KMS-11 (cell line): ENCODE results near the gene REXO1.

Experiments used
- H2AFZ ChIP-seq: fragments of 200-600 bp; sonication (generic); 2 replicates; pipeline ENCODE4 v1.6.1; 2016; ENCODE audit warnings: antibody characterized with exemption, mixed run types, low read depth
- H3K27ac ChIP-seq: fragments of 200-600 bp; sonication (generic); 2 replicates; pipeline ENCODE4 v1.6.1; 2016; ENCODE audit warnings: mild to moderate bottlenecking, mixed run types
- H3K27me3 ChIP-seq: fragments of 200-600 bp; sonication (generic); 2 replicates; pipeline ENCODE4 v1.6.1; 2017; ENCODE audit warnings: mild to moderate bottlenecking, low read depth, mixed run types, moderate library complexity; ENCODE audit not compliant: insufficient read depth
- H3K36me3 ChIP-seq: fragments of 200-600 bp; sonication (generic); 2 replicates; pipeline ENCODE4 v1.6.1; 2017; ENCODE audit warnings: mild to moderate bottlenecking, mixed run types; ENCODE audit not compliant: insufficient read depth
- H3K4me1 ChIP-seq: fragments of 200-600 bp; sonication (generic); 2 replicates; pipeline ENCODE4 v1.6.1; 2016; ENCODE audit warnings: mild to moderate bottlenecking, low read depth, mixed run types; ENCODE audit not compliant: poor library complexity, severe bottlenecking
- H3K4me2 ChIP-seq: fragments of 200-600 bp; sonication (generic); 2 replicates; pipeline ENCODE4 v1.7.0; 2016; ENCODE audit warnings: mild to moderate bottlenecking, mixed run types
- H3K4me3 ChIP-seq: fragments of 200-600 bp; sonication (generic); IDR thresholded peaks from 2 replicates; pipeline ENCODE4 v1.6.1; 2017; ENCODE audit warnings: low read depth, low read length, mixed read lengths; ENCODE audit not compliant: insufficient read depth
- H3K79me2 ChIP-seq: fragments of 200-600 bp; sonication (generic); 2 replicates; pipeline ENCODE4 v1.6.1; 2016; ENCODE audit warnings: low read depth, mixed run types; ENCODE audit not compliant: insufficient read depth
- H3K9ac ChIP-seq: fragments of 200-600 bp; sonication (generic); 2 replicates; pipeline ENCODE4 v1.6.1; 2016; ENCODE audit warnings: mild to moderate bottlenecking, mixed run types
- H4K20me1 ChIP-seq: fragments of 200-600 bp; sonication (generic); 2 replicates; pipeline ENCODE4 v1.6.1; 2016; ENCODE audit warnings: mild to moderate bottlenecking, mixed run types; ENCODE audit not compliant: insufficient read depth
- TF ChIP-seq, protein P1 (sequence below): fragments of 200-600 bp; sonication (generic); conservative IDR thresholded peaks from 2 replicates; pipeline ENCODE4 v1.6.1; 2017; ENCODE audit warnings: low read depth, mild to moderate bottlenecking, antibody characterized with exemption, low read length, moderate library complexity, mixed read lengths

Gene REXO1

DNA sequence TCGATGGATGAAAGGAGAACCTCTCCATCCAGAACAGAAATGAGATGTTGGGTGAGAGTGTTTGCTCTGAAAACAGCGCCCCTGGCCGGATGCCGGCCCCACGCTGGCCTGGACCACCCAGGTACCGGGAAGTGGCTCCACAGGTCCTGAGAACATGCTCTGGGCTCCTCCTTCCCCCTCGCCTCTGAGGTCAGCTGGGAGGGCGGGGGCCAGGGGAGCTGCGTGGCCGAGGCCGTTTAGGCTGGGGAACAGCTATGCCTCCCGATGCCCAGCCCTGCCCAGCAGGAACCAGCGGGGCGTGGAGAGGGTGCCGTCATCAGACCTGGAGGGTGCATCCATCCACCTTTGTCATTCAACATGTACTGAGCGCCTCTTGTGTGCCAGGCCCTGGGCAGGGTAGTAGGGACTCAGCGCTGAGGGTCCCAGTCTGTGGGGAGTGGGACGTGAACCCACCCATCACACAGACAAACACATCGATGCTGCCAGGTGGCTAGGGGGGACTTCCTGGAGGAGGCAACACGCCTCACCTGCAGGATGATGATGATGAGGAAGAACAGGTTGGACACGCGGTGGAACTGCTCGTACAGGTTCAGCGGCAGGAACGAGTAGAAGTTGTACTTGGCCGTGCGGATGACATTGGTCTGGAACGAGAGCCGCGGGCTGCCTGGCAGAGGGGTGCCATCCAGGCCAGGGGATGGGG, 40.4 kb downstream of the REXO1 start:
- H3K27me3 ChIP-seq, result peaks cover 41% of the 10 kb centered on the region; the same call in 1 of the 2 replicates
- H3K4me3 ChIP-seq, result no peak overlapping the region
- no peak overlapping the region for H3K4me2 ChIP-seq
- no peak overlapping the region for H3K9ac ChIP-seq
- H3K27ac ChIP-seq, result no peak overlapping the region
- no peaks in the 10 kb centered on the region for H4K20me1 ChIP-seq
- no peaks in the 10 kb centered on the region for H3K36me3 ChIP-seq
- peaks cover 7% of the 10 kb centered on the region for H3K4me1 ChIP-seq
- H3K79me2 ChIP-seq, result no peaks in the 10 kb centered on the region
- H2AFZ ChIP-seq, result no peak overlapping the region
- TF ChIP-seq, protein P1, sequence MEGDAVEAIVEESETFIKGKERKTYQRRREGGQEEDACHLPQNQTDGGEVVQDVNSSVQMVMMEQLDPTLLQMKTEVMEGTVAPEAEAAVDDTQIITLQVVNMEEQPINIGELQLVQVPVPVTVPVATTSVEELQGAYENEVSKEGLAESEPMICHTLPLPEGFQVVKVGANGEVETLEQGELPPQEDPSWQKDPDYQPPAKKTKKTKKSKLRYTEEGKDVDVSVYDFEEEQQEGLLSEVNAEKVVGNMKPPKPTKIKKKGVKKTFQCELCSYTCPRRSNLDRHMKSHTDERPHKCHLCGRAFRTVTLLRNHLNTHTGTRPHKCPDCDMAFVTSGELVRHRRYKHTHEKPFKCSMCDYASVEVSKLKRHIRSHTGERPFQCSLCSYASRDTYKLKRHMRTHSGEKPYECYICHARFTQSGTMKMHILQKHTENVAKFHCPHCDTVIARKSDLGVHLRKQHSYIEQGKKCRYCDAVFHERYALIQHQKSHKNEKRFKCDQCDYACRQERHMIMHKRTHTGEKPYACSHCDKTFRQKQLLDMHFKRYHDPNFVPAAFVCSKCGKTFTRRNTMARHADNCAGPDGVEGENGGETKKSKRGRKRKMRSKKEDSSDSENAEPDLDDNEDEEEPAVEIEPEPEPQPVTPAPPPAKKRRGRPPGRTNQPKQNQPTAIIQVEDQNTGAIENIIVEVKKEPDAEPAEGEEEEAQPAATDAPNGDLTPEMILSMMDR, result no peak

DNA sequence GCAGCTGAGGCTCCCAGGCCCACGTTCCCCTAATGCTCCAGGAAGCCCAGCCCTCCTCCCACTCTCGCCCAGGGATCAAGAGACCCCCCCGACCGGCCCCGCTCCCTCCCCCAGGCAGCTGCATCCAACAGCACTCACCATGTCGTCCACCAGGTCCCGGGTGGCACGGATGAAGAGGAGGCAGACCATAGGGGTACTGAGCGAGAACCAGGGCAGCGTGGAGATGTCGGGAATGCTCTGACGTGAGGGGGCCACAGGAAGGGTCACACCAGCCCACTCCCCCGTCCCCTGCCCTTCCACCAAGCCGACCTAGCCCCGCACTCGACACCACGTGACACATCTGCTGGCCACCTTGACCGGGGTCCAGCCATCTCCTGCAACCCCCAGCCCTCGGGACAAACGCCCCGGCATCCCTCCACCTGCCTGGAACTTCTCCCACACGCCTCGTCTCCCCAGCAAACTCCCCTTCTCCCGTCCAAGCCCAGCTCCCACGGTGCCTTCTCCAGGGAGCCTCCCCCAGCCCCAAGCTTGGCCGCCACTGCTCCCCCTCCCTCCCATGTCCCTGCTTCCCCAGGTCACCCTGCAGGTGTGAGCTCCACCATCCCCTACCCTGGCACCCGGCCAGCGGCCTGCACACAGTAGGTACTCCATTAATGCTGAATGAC, 41.1 kb downstream of the REXO1 start:
- H3K27me3 ChIP-seq, result peaks cover 42% of the 10 kb centered on the region; the same call in 1 of the 2 replicates
- TF ChIP-seq, protein P1, result no peak
- H3K9ac ChIP-seq, result no peak overlapping the region
- H3K27ac ChIP-seq, result no peak overlapping the region
- no peaks in the 10 kb centered on the region for H4K20me1 ChIP-seq
- no peaks in the 10 kb centered on the region for H3K79me2 ChIP-seq
- H3K4me2 ChIP-seq, result no peak overlapping the region
- H3K36me3 ChIP-seq, result no peaks in the 10 kb centered on the region
- H2AFZ ChIP-seq, result no peak overlapping the region
- no peak overlapping the region for H3K4me3 ChIP-seq
- peaks cover 7% of the 10 kb centered on the region for H3K4me1 ChIP-seq

DNA sequence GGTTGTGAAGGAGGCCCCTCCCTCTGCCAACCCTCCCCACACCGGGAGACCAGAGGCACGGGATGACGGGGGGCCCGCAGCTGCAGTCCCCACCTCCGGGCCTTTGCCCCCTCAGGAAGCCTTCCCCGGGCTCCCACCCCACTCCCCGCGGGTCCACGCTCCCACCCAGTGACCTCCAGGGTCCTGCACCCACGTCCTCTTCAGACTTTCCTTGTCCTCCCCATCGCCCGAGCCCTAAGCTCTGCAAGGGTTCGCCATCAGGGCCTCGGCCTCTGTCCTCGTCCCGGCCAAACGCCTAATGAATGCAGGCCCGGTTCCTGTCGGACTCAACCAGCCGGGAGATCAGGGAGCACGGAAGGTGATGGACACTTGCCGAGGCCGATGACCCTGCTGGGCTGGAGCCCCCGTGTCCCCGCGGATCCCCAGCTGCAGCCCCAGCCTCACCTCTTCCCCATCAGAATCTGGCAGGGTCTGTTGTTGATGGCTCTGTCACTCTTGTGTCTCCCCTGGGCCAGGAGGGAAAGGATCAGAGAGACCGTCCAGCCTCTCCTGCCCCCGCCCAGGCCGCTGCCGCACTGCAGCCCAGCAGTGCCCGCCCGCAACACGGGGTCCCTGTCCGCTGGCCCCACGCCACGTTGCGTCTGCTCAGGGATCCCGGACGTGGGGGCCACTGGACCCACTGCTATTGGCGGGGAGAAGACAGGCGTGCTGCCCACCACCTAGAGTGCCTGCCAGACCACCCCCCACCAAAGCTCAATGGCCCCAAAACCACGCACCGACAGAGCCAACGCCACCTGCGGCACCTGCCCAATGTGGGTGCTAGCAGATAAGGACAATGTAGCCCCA, 41.9 kb downstream of the REXO1 start:
- Histone ChIP-seq H3K27me3 (peaks cover 42% of the 10 kb centered on the region; the same call in 1 of the 2 replicates), H3K27ac (no peak overlapping the region), H4K20me1 (no peaks in the 10 kb centered on the region), H3K79me2 (no peaks in the 10 kb centered on the region), H3K4me2 (no peak overlapping the region), H2AFZ (no peak overlapping the region), H3K4me3 (no peak overlapping the region), H3K4me1 (peaks cover 1% of the 10 kb centered on the region), H3K9ac (no peak overlapping the region), H3K36me3 (no peaks in the 10 kb centered on the region)
- TF ChIP-seq, protein P1, result no peak

DNA sequence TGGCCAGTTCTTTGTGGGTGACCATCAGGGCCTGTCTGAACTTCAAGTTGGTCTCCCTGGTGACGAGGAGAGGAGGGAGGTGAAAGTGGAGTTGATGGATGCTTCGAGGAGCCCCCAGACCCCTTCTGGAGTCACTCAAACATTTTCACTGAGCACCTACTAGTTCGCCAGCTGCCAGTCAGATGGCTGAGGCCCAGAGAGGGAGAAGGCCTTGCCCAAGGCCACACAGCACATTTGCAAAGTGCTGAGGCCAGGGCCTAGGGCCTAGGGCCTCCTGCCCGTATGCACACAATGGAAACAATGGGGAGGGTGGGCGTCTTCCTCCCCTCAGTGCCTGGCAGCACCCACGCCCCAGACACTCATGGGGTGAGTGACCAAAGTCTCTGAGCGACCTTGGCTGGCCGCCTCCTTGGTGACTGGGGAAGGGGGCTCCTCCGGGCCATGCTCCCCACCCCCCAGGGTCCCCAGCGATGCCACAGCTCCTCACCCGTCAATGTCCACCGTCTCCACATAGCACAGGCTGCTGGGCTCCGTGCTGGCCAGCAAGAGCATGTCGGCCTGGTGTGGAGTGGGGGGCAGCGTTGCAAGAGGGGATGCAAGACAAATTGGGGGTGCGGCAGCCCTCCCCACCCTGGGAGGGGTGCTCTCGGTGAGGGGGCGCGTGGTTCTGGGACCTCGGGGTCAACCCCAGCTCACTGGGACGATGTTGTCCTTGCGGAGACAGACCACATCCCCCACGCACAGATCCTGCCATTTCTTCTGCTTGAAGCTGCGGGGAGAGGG, 42.7 kb downstream of the REXO1 start:
- Histone ChIP-seq H3K4me2 (no peak overlapping the region), H3K4me3 (no peak overlapping the region), H3K36me3 (no peaks in the 10 kb centered on the region), H3K4me1 (no peaks in the 10 kb centered on the region), H2AFZ (no peak overlapping the region), H3K9ac (no peak overlapping the region), H4K20me1 (no peaks in the 10 kb centered on the region), H3K27me3 (peaks cover 45% of the 10 kb centered on the region; the same call in 1 of the 2 replicates), H3K79me2 (no peaks in the 10 kb centered on the region), H3K27ac (no peak overlapping the region)
- TF ChIP-seq, protein P1, result no peak
